Transverse colon (tissue), 4 donors: ENCODE results near the gene DNAJC19. TPM values are rescaled to one million over a fixed set of nuclear protein-coding genes. Genes with fewer than 3 reads are reported as not detected.
A peak's percentile ranks its signal among the peaks of the same experiment; 100 is the strongest.
"Not testable (repeated sequence)": the region's sequence is repeated elsewhere in the genome, so short reads cannot be mapped to it uniquely, and the experiment has no call there.

Experiments
- DNase-seq: peaks from one replicate; pipeline ENCODE4 v3.0.0-alpha.2; 2019
- H3K27ac ChIP-seq, 4 donors: fragments of 200-600 bp; sonication (generic); 2 replicates each; pipeline ENCODE4 v1.5.1; 2016 to 2018; ENCODE audit warnings: inconsistent platforms in 4 of 4
- H3K27me3 ChIP-seq: fragments of 200-600 bp; sonication (generic); 2 replicates; pipeline ENCODE4 v1.5.1; 2017; ENCODE audit warnings: inconsistent platforms
- H3K36me3 ChIP-seq, 4 donors: fragments of 200-600 bp; sonication (generic); 2 replicates each; pipeline ENCODE4 v1.5.1; 2017 to 2019; ENCODE audit warnings: inconsistent platforms in 4 of 4
- H3K4me1 ChIP-seq, 4 donors: fragments of 200-600 bp; sonication (generic); 2 replicates each; pipeline ENCODE4 v1.5.1; 2017 to 2020; ENCODE audit warnings: inconsistent platforms in 4 of 4
- H3K4me3 ChIP-seq, 4 donors: fragments of 200-600 bp; sonication (generic); 1 replicate in 1 of 4; 2 replicates in 3 of 4; pipeline versions ENCODE4 v1.5.1 to v1.6.1; 2017 to 2019; ENCODE audit warnings: inconsistent platforms in 4 of 4
- H3K9me3 ChIP-seq, 2 donors: fragments of 200-600 bp; sonication (generic); 2 replicates each; pipeline ENCODE4 v1.5.1; 2017 to 2019; ENCODE audit warnings: inconsistent platforms in 2 of 2
- CTCF ChIP-seq, 5 experiments: fragments of 200-600 bp in 3 of 5; fragments of 450-650 bp in 2 of 5; sonication (generic) in 3 of 5; IDR thresholded peaks; 1 replicate in 2 of 5; 2 replicates in 3 of 5; pipeline ENCODE4 v1.5.1; 2016 to 2017; ENCODE audit warnings: antibody characterized with exemption in 5 of 5, inconsistent platforms in 3 of 5, mild to moderate bottlenecking in 2 of 5, moderate library complexity in 1 of 5
- EP300 ChIP-seq: sonication (generic); formaldehyde crosslinking; IDR thresholded peaks from one replicate; pipeline ENCODE4 v1.6.1; 2017; ENCODE audit warnings: antibody characterized with exemption, low read depth
- POLR2A ChIP-seq: fragments of 450-650 bp; IDR thresholded peaks from one replicate; pipeline ENCODE4 v1.6.1; 2016; ENCODE audit warnings: antibody characterized with exemption, mild to moderate bottlenecking, moderate library complexity
- POLR2AphosphoS5 ChIP-seq, 3 donors: sonication (generic); formaldehyde crosslinking; IDR thresholded peaks; one replicate each; pipeline ENCODE4 v1.6.1; 2016; ENCODE audit warnings: antibody characterized with exemption in 3 of 3
- WGBS, 2 donors: methylation state at CpG; one replicate each; pipeline ENCODE4 v1.1.5; 2018; ENCODE audit warnings: low coverage in 1 of 2; 5-methylcytosine and 5-hydroxymethylcytosine counted together
- in situ Hi-C, 4 donors: fragments of 200-750 bp; cut with MboI; loops; one replicate each; pipeline versions ENCODE4 v1.15.0 to v1.15.1; 2017; ENCODE audit warnings: low sequenced_read_pairs in 3 of 4, low pct_ligation_motif_present in 1 of 4, low pct_unique_long_range_greater_than_20kb in 1 of 4
- intact Hi-C: fragments of 100-400 bp; cut with DNase I; formaldehyde crosslinking; loops from one replicate; pipeline ENCODE4 v1.15.1; 2023; ENCODE audit warnings: low total_unique reads
- total RNA-seq, 4 donors: library from RNA; depleted of rRNA; stranded (reverse); fragments of >200 nt; gene quantifications; one replicate each; pipeline ENCODE4 v1.1.0, GENCODE V29; 2016

Gene DNAJC19
- total RNA-seq, 4 donors from 2014 or later = 21.7 to 49.4 (median 30.9) TPM

- Histone ChIP-seq H3K9me3 (no peaks in the 10 kb centered on the region), H3K27me3 (no peaks in the 10 kb centered on the region), H3K27ac (no peak overlapping the region), H3K36me3 (no peaks in the 10 kb centered on the region), H3K4me3 (no peak overlapping the region), H3K4me1 (no peaks in the 10 kb centered on the region)
- TF ChIP-seq POLR2AphosphoS5 (IDR thresholded peaks at IDR 0.05) (no peak), EP300 (no peak), POLR2A (no peak), CTCF (IDR thresholded peaks at IDR 0.05) (no peak)
- intact Hi-C loops = no loop called here
- 86 to 100% methylated on average over 2 of the region's 2 CpGs for WGBS, 2 donors
- in situ Hi-C loops = no loop called here
- no peak for DNase-seq
Measured at GRCh38 chr3:180996415-180996932, 6.9 kb upstream of the DNAJC19 start.

GRCh38 chr3:180990505-180990904, 969 bp upstream of the DNAJC19 start:
- H3K4me1 ChIP-seq = peaks cover 0 to 25% (median 5%) of the 10 kb centered on the region in 4 donors
- 0 to 8% methylated on average over 2 of the region's 2 CpGs for WGBS, 2 donors
- H3K4me3 ChIP-seq = peak overlapping the region in 3 of 4 donors; percentile 62 to 83 (median 80)
- no peak for TF ChIP-seq POLR2AphosphoS5 (IDR thresholded peaks at IDR 0.05)
- TF ChIP-seq POLR2A = no peak
- no peak for TF ChIP-seq CTCF (IDR thresholded peaks at IDR 0.05)
- peaks cover 0 to 11% (median 4%) of the 10 kb centered on the region in 4 donors for H3K36me3 ChIP-seq
- no peak for DNase-seq
- H3K9me3 ChIP-seq = no peaks in the 10 kb centered on the region
- in situ Hi-C loops = no loop called here
- intact Hi-C loops = no loop called here
- H3K27me3 ChIP-seq = no peaks in the 10 kb centered on the region
- H3K27ac ChIP-seq = peak overlapping the region; percentile 84 to 92 (median 90)

- no peak for DNase-seq
- H3K27me3 ChIP-seq = no peaks in the 10 kb centered on the region
- no peak overlapping the region for H3K4me3 ChIP-seq
- H3K9me3 ChIP-seq = no peaks in the 10 kb centered on the region
- intact Hi-C loops = no loop called here
- H3K4me1 ChIP-seq = peaks cover 0 to 25% (median 5%) of the 10 kb centered on the region in 4 donors
- TF ChIP-seq POLR2AphosphoS5 (IDR thresholded peaks at IDR 0.05) = no peak
- no peak for TF ChIP-seq POLR2A
- no peak for TF ChIP-seq CTCF (IDR thresholded peaks at IDR 0.05)
- no peak for TF ChIP-seq EP300
- WGBS, 2 donors = 90 to 100% methylated on average over 2 of the region's 2 CpGs
- no peak overlapping the region for H3K27ac ChIP-seq
- in situ Hi-C loops = no loop called here
- H3K36me3 ChIP-seq = peaks cover 0 to 16% (median 8%) of the 10 kb centered on the region in 4 donors
Measured at GRCh38 chr3:180987344-180987743, 2.2 kb downstream of the DNAJC19 start.

- peaks cover 0 to 25% (median 5%) of the 10 kb centered on the region in 4 donors for H3K4me1 ChIP-seq
- H3K27me3 ChIP-seq, intact Hi-C loops, DNase-seq, H3K27ac ChIP-seq, H3K4me3 ChIP-seq, in situ Hi-C loops, H3K9me3 ChIP-seq: not testable (repeated sequence)
- peaks cover 0 to 16% (median 8%) of the 10 kb centered on the region in 4 donors for H3K36me3 ChIP-seq
- 85 to 91% methylated on average over 8 to 10 of the region's 10 CpGs for WGBS, 2 donors
Measured at GRCh38 chr3:180986366-180986765, 3.2 kb downstream of the DNAJC19 start.

- intact Hi-C loops = no loop called here
- 56% methylated on average over 2 of the region's 2 CpGs for WGBS, 2 donors
- Histone ChIP-seq H3K36me3 (peaks cover 0 to 16% (median 8%) of the 10 kb centered on the region in 4 donors), H3K27me3 (no peaks in the 10 kb centered on the region), H3K4me1 (peaks cover 0 to 14% (median 0%) of the 10 kb centered on the region in 4 donors), H3K9me3 (no peaks in the 10 kb centered on the region), H3K27ac (no peak overlapping the region), H3K4me3 (no peak overlapping the region)
- TF ChIP-seq EP300 (no peak), POLR2AphosphoS5 (IDR thresholded peaks at IDR 0.05) (no peak), POLR2A (no peak), CTCF (IDR thresholded peaks at IDR 0.05) (no peak)
- no peak for DNase-seq
- in situ Hi-C loops = no loop called here
Measured at GRCh38 chr3:180983136-180983535, 6.4 kb downstream of the DNAJC19 start.
